Right lobe of liver (tissue), 6 donors: Measurements from ENCODE around the gene ACIN1. TPM values are rescaled to one million over a fixed set of nuclear protein-coding genes. Genes with fewer than 3 reads are reported as not detected.
"Not testable (repeated sequence)": the region's sequence is repeated elsewhere in the genome, so short reads cannot be mapped to it uniquely, and the experiment has no call there.

Experiments
- ATAC-seq, 4 donors: fragments of 200-7000 bp; cut with Tn5 transposase; one replicate each; pipeline ENCODE4 v1.9.1; 2020; ENCODE audit warnings: mild to moderate bottlenecking in 4 of 4, moderate library complexity in 4 of 4
- DNase-seq, 3 donors: peaks; one replicate each; pipeline ENCODE4 v3.0.0-alpha.2; 2020
- H3K27ac ChIP-seq, 3 donors: fragments of 200-600 bp; one replicate each; pipeline ENCODE4 v1.8.0; 2022
- H3K27me3 ChIP-seq, 2 donors: fragments of 200-600 bp; one replicate each; pipeline ENCODE4 v1.8.0; 2022
- H3K36me3 ChIP-seq, 4 donors: fragments of 200-600 bp; sonication (generic) in 1 of 4; one replicate each; pipeline versions ENCODE4 v1.5.1 to v1.8.0; 2017 to 2022; ENCODE audit warnings: control low read depth in 1 of 4
- H3K4me1 ChIP-seq, 4 donors: fragments of 200-600 bp; sonication (generic) in 1 of 4; one replicate each; pipeline versions ENCODE4 v1.5.1 to v1.8.0; 2017 to 2022; ENCODE audit warnings: control low read depth in 1 of 4
- H3K4me3 ChIP-seq, 3 donors: fragments of 200-600 bp; one replicate each; pipeline ENCODE4 v1.8.0; 2022
- H3K9me3 ChIP-seq, 4 donors: fragments of 200-600 bp; sonication (generic) in 1 of 4; one replicate each; pipeline versions ENCODE4 v1.5.1 to v1.8.0; 2017 to 2022; ENCODE audit warnings: control low read depth in 1 of 4
- CTCF ChIP-seq, 4 donors: fragments of 200-600 bp in 3 of 4; fragments of 450-650 bp in 1 of 4; IDR thresholded peaks; one replicate each; pipeline versions ENCODE4 v1.5.1 to v1.8.0; 2016 to 2022; ENCODE audit warnings: antibody characterized with exemption in 4 of 4, mild to moderate bottlenecking in 2 of 4
- POLR2A ChIP-seq: fragments of 450-650 bp; IDR thresholded peaks from one replicate; pipeline ENCODE4 v1.6.1; 2017; ENCODE audit warnings: antibody characterized with exemption, mild to moderate bottlenecking
- WGBS: methylation state at CpG from one replicate; pipeline ENCODE4 v1.1.6; 2018; ENCODE audit warnings: low coverage, low lambda C conversion rate; ENCODE audit not compliant: insufficient coverage; ENCODE audit errors: missing lambda C conversion rate; 5-methylcytosine and 5-hydroxymethylcytosine counted together
- intact Hi-C, 2 donors: fragments of 100-400 bp; cut with DNase I; formaldehyde crosslinking; loops; one replicate each; pipeline versions ENCODE4 v1.11.2 to v1.14.1; 2022
- total RNA-seq, 6 experiments: library from RNA; depleted of rRNA in 2 of 6; stranded (reverse); fragments of >200 nt in 2 of 6; fragmentation: NEBNext Ultra II Directional in 3 of 6; extraction: Animal tissue kit (Norgen Biotek cat#: 25700) in 3 of 6; gene quantifications; one replicate each; pipeline versions ENCODE4 v1.1.0 to v1.2.4, GENCODE V29; 2016 to 2023
- donor health status: DM: no; HTN: yes; CAD: no.
- donor health status: DM: no; HTN: no; CAD: no.
- donor health status: DM: no; HTN: no; CAD: no.
- donor health status: DM: no; HTN: yes; CAD: no.
- donor health status: DM: no; HTN: yes; CAD: no.

Gene ACIN1
- total RNA-seq, 6 experiments from 2014 or later, result 40.5 to 66.1 (median 52.9) TPM

- no peak for ATAC-seq
- Histone ChIP-seq H3K4me1 (no peaks in the 10 kb centered on the region), H3K4me3 (no peak overlapping the region), H3K9me3 (no peaks in the 10 kb centered on the region), H3K27me3 (no peaks in the 10 kb centered on the region), H3K36me3 (no peaks in the 10 kb centered on the region), H3K27ac (no peak overlapping the region)
- WGBS, result 11% methylated on average over 4 of the region's 5 CpGs
- intact Hi-C loops, result no loop called here
- TF ChIP-seq CTCF (IDR thresholded peaks at IDR 0.05) (no peak), POLR2A (no peak)
- no peak for DNase-seq
Observed at GRCh38 chr14:23110579-23111365, 15.8 kb upstream of the ACIN1 start.

- ATAC-seq, result no peak
- Histone ChIP-seq H3K4me3 (no peak overlapping the region), H3K4me1 (no peaks in the 10 kb centered on the region), H3K9me3 (no peaks in the 10 kb centered on the region), H3K36me3 (no peaks in the 10 kb centered on the region), H3K27ac (no peak overlapping the region), H3K27me3 (no peaks in the 10 kb centered on the region)
- TF ChIP-seq POLR2A (no peak), CTCF (IDR thresholded peaks at IDR 0.05) (no peak)
- 100% methylated on average over 1 of the region's 1 CpG for WGBS
- intact Hi-C loops, result no loop called here
- no peak for DNase-seq
Observed at GRCh38 chr14:23109769-23110168, 14.8 kb upstream of the ACIN1 start.

GRCh38 chr14:23108169-23108568 is 13.2 kb upstream of the ACIN1 start:
- intact Hi-C loops, H3K4me3 ChIP-seq, DNase-seq, H3K36me3 ChIP-seq, H3K9me3 ChIP-seq, H3K4me1 ChIP-seq, H3K27me3 ChIP-seq, H3K27ac ChIP-seq, ATAC-seq: not testable (repeated sequence)
- 82% methylated on average over 7 of the region's 24 CpGs for WGBS

- H3K4me1 ChIP-seq, H3K27me3 ChIP-seq, H3K36me3 ChIP-seq, intact Hi-C loops, H3K4me3 ChIP-seq, H3K27ac ChIP-seq, H3K9me3 ChIP-seq, ATAC-seq, DNase-seq: not testable (repeated sequence)
- 71% methylated on average over 1 of the region's 5 CpGs for WGBS
Observed at GRCh38 chr14:23107620-23108019, 12.7 kb upstream of the ACIN1 start.

GRCh38 chr14:23106747-23107045 is 11.8 kb upstream of the ACIN1 start:
- Histone ChIP-seq H3K27me3 (no peaks in the 10 kb centered on the region), H3K4me1 (no peaks in the 10 kb centered on the region), H3K4me3 (no peak overlapping the region), H3K9me3 (no peaks in the 10 kb centered on the region), H3K27ac (no peak overlapping the region), H3K36me3 (no peaks in the 10 kb centered on the region)
- DNase-seq, result no peak
- TF ChIP-seq POLR2A (no peak), CTCF (IDR thresholded peaks at IDR 0.05) (no peak)
- no peak for ATAC-seq
- intact Hi-C loops, result no loop called here
